ENCODE measurements around the gene OR6B2.

The OR6B2 gene

DNA sequence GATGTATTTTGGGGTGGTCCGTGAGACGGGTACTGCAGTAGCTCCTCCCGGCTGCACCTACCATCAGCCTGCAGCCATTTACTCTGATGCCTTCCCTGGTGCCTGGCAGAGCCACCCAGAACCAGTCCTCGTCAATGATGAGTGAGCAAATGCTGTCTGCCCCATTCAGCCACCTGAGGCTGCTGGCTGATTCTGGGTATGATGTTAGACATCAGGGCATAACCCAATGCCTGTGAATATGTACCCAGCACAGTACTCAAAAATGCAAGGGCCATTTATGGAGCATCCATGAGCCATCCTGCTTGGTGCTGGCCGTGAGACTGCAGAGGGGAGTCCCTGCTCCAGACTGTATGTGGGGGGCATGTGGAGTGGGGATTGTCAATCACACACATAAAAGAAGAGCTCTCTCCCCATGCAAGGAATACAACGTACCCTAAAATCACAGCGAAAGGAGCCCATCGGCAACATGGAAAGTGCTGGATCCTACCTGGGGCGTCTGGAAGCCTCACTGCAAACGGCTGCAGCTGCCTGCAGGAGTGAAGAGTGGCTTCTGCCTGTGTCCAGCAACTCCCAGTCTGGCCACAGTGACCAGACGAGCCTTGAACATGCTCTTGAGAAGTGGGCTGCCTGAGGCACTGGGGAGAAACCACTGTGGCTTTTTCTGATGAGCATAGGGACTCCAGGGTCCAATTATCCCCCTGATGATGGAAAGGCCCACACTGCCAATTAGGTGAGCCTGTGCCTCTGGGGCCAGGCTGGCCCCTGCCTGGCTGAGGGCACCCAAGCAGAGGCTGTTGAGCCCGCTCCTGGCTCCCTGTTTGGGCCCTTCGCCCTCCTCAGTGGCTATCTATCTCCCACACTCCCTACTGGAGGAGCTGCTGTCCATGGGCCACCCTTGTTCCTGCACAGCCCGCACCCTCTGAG, 2.4 kb upstream of the OR6B2 start:
- Histone ChIP-seq H3K9me3 (ENCODE audit: insufficient read depth, low read length) (no peaks in the 10 kb centered on the region), H3K27me3 (ENCODE audit: low read depth, low read length) (0 out of 2 replicates have a peak, but pooled peaks cover 6% of the 10 kb centered on the region), H2AFZ (ENCODE audit: low read depth, low read length) (no peak overlapping the region), H3K36me3 (replicated peaks; ENCODE audit: low read depth, low read length) (no peaks in the 10 kb centered on the region), H3K79me2 (ENCODE audit: low read length) (no peaks in the 10 kb centered on the region), H3K4me1 (ENCODE audit: low read length) (no peaks in the 10 kb centered on the region), H3K4me3 (ENCODE audit: low read length) (no peak overlapping the region), H4K20me1 (ENCODE audit: insufficient read depth, low read length) (no peaks in the 10 kb centered on the region), H3K27ac (ENCODE audit: low read length) (no peak overlapping the region), H3K4me2 (ENCODE audit: low read length) (no peak overlapping the region), H3K9ac (ENCODE audit: low read length) (no peak overlapping the region)
- TF ChIP-seq EZH2phosphoT487 (IDR thresholded peaks at IDR 0.05; ENCODE audit: low read depth): no peak
- TF ChIP-seq, protein P1, sequence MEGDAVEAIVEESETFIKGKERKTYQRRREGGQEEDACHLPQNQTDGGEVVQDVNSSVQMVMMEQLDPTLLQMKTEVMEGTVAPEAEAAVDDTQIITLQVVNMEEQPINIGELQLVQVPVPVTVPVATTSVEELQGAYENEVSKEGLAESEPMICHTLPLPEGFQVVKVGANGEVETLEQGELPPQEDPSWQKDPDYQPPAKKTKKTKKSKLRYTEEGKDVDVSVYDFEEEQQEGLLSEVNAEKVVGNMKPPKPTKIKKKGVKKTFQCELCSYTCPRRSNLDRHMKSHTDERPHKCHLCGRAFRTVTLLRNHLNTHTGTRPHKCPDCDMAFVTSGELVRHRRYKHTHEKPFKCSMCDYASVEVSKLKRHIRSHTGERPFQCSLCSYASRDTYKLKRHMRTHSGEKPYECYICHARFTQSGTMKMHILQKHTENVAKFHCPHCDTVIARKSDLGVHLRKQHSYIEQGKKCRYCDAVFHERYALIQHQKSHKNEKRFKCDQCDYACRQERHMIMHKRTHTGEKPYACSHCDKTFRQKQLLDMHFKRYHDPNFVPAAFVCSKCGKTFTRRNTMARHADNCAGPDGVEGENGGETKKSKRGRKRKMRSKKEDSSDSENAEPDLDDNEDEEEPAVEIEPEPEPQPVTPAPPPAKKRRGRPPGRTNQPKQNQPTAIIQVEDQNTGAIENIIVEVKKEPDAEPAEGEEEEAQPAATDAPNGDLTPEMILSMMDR (IDR thresholded peaks at IDR 0.05; ENCODE audit: low read depth, low read length): no peak

DNA sequence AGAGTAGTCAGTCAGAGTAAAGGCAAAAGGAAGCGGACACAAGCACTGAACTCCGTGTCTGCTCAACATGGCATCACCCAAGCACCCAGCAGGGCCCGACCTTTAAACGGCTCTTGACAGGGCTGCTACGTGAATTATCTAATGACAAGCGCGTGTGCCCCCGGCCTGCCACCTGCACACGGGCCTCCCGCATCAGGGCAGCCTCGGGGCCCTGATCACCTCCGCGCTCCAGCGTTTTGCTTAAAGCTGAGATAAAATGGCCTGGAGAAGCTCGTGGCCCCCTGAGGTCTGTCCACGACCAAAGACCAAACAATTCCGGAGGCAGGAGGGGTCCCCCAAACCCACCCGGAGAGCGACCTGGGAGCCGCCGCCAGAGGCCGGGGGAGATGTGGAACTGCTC, 5.5 kb downstream of the OR6B2 start:
- peak overlapping the region; percentile 87 for H3K9ac ChIP-seq (ENCODE audit: low read length)
- no peaks in the 10 kb centered on the region for H3K36me3 ChIP-seq (replicated peaks; ENCODE audit: low read depth, low read length)
- no peak overlapping the region for H2AFZ ChIP-seq (ENCODE audit: low read depth, low read length)
- peaks cover 8% of the 10 kb centered on the region for H3K4me1 ChIP-seq (ENCODE audit: low read length)
- TF ChIP-seq EZH2phosphoT487 (IDR thresholded peaks at IDR 0.05; ENCODE audit: low read depth): no peak
- TF ChIP-seq, protein P1 (IDR thresholded peaks at IDR 0.05; ENCODE audit: low read depth, low read length): no peak
- H3K4me2 ChIP-seq (ENCODE audit: low read length): peak overlapping the region; percentile 75
- H3K27me3 ChIP-seq (ENCODE audit: low read depth, low read length): no peaks in the 10 kb centered on the region
- H3K9me3 ChIP-seq (ENCODE audit: insufficient read depth, low read length): no peaks in the 10 kb centered on the region
- peaks cover 39% of the 10 kb centered on the region for H3K79me2 ChIP-seq (ENCODE audit: low read length)
- H4K20me1 ChIP-seq (ENCODE audit: insufficient read depth, low read length): no peaks in the 10 kb centered on the region
- H3K27ac ChIP-seq (ENCODE audit: low read length): no peak overlapping the region
- peak overlapping the region; percentile 81 for H3K4me3 ChIP-seq (ENCODE audit: low read length)

DNA sequence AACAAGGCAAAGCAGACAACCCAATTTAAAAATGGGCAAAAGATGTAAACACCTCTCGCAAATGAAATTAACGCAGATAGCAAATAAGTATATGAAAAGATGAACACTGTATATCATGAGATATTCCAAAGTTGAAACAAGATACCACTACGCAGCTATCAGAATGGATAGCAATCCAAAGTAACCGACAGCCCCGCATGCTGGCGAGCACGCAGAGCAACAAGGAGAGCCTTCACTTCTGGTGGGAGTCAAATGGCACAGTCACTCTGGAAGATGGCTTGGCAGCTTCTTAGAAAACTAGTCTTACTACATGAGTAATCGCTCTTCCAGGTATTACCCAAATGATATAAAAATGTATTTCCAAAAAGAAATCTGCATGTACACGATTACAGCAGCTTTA, 6.4 kb downstream of the OR6B2 start:
- H3K4me3 ChIP-seq (ENCODE audit: low read length): peak overlapping the region; percentile 81; the same call in 1 of the 2 replicates
- no peak overlapping the region for H2AFZ ChIP-seq (ENCODE audit: low read depth, low read length)
- H3K27ac ChIP-seq (ENCODE audit: low read length): no peak overlapping the region
- no peaks in the 10 kb centered on the region for H3K36me3 ChIP-seq (replicated peaks; ENCODE audit: low read depth, low read length)
- H3K79me2 ChIP-seq (ENCODE audit: low read length): peaks cover 39% of the 10 kb centered on the region
- H3K9ac ChIP-seq (ENCODE audit: low read length): no peak overlapping the region
- TF ChIP-seq, protein P1 (IDR thresholded peaks at IDR 0.05; ENCODE audit: low read depth, low read length): no peak
- TF ChIP-seq EZH2phosphoT487 (IDR thresholded peaks at IDR 0.05; ENCODE audit: low read depth): no peak
- no peaks in the 10 kb centered on the region for H3K9me3 ChIP-seq (ENCODE audit: insufficient read depth, low read length)
- no peaks in the 10 kb centered on the region for H3K27me3 ChIP-seq (ENCODE audit: low read depth, low read length)
- peak overlapping the region; percentile 75 for H3K4me2 ChIP-seq (ENCODE audit: low read length)
- no peaks in the 10 kb centered on the region for H4K20me1 ChIP-seq (ENCODE audit: insufficient read depth, low read length)
- H3K4me1 ChIP-seq (ENCODE audit: low read length): peaks cover 8% of the 10 kb centered on the region

DNA sequence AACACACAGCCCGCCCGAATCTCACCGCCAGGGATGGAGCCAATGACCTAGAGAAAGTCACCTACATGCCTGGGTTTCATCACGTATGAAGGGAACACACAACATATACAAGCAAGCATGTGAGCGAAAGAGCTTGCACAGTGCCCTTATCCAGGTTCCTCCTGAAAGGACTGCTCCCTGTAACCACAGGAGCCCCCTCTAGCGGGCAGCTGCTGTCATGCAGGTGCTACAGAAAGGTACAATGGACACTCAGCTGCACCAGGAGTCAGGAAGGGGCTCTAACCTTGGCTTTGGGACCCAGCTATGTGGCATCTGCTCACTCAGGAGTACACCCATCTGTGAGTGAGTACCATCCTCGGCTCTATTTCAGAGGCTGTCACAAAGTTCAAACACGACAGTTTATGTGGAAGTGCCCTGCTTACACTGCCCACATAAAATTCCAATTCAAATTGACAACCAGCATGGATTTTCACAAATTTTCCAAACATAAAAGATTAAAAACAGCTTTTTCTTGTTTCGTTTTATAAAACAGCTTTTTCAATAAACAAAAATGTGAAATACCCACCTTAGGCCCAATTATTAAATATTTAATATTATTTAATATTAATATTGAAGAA, 8.6 kb downstream of the OR6B2 start:
- Histone ChIP-seq H3K27me3 (ENCODE audit: low read depth, low read length) (no peaks in the 10 kb centered on the region), H3K9ac (ENCODE audit: low read length) (no peak overlapping the region), H3K4me1 (ENCODE audit: low read length) (peaks cover 8% of the 10 kb centered on the region), H3K79me2 (ENCODE audit: low read length) (peaks cover 39% of the 10 kb centered on the region), H3K36me3 (replicated peaks; ENCODE audit: low read depth, low read length) (no peaks in the 10 kb centered on the region), H4K20me1 (ENCODE audit: insufficient read depth, low read length) (no peaks in the 10 kb centered on the region), H3K27ac (ENCODE audit: low read length) (no peak overlapping the region), H3K4me2 (ENCODE audit: low read length) (no peak overlapping the region), H3K9me3 (ENCODE audit: insufficient read depth, low read length) (no peaks in the 10 kb centered on the region), H3K4me3 (ENCODE audit: low read length) (no peak overlapping the region), H2AFZ (ENCODE audit: low read depth, low read length) (no peak overlapping the region)
- TF ChIP-seq EZH2phosphoT487 (IDR thresholded peaks at IDR 0.05; ENCODE audit: low read depth): no peak
- TF ChIP-seq, protein P1 (IDR thresholded peaks at IDR 0.05; ENCODE audit: low read depth, low read length): peak; percentile 57

All from OCI-LY3 (cell line).